GM10248 (cell line): Measurements from ENCODE around the gene KCNMB4.

Experiments used
- CTCF ChIA-PET: fragments of 300-600 bp; sonication (Branson Sonifier 250); formaldehyde crosslinking; extraction: SDS; loops from one replicate; lab custom pipeline; 2021; ENCODE audit warnings: antibody characterized with exemption; lab: Yijun Ruan, JAX
- POLR2A ChIA-PET: fragments of 350-650 bp; sonication (Branson Sonifier 250); formaldehyde crosslinking; extraction: SDS; loops from one replicate; lab custom pipeline; 2020; ENCODE audit warnings: antibody characterized with exemption; lab: Yijun Ruan, JAX
- DNase-seq: peaks from one replicate; pipeline ENCODE4 v3.0.0; 2012; ENCODE audit errors: extremely low spot score
- TF ChIP-seq, protein P1 (sequence below): IDR thresholded peaks from 2 replicates; pipeline ENCODE4 v1.5.1; 2012; ENCODE audit warnings: mild to moderate bottlenecking, low read depth; ENCODE audit errors: extremely low read depth, missing control alignments, control extremely low read depth

The KCNMB4 gene

DNA sequence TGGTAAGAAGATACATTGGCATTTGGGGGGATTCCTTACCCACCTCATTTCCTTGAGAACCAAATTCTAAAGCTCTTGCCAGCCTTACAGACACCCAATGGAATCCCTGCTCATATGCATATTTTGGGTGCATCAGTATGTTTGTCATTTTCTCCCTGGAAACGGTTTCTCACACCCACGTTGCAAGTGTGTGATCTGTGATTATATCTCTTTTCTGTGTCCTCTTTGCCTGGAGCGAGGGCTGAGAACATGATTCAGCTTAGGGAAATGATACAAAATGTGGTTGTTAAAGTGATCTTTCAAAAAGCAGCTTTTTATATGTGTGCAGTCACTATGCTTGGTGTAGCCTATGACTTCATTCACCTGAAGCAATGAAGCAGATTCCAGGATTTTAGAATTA lies 52.0 kb downstream of the KCNMB4 start:
- TF ChIP-seq, protein P1, sequence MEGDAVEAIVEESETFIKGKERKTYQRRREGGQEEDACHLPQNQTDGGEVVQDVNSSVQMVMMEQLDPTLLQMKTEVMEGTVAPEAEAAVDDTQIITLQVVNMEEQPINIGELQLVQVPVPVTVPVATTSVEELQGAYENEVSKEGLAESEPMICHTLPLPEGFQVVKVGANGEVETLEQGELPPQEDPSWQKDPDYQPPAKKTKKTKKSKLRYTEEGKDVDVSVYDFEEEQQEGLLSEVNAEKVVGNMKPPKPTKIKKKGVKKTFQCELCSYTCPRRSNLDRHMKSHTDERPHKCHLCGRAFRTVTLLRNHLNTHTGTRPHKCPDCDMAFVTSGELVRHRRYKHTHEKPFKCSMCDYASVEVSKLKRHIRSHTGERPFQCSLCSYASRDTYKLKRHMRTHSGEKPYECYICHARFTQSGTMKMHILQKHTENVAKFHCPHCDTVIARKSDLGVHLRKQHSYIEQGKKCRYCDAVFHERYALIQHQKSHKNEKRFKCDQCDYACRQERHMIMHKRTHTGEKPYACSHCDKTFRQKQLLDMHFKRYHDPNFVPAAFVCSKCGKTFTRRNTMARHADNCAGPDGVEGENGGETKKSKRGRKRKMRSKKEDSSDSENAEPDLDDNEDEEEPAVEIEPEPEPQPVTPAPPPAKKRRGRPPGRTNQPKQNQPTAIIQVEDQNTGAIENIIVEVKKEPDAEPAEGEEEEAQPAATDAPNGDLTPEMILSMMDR: no peak
- ChIA-PET POLR2A (no interaction called here), CTCF (no interaction called here)
- no peak for DNase-seq

DNA sequence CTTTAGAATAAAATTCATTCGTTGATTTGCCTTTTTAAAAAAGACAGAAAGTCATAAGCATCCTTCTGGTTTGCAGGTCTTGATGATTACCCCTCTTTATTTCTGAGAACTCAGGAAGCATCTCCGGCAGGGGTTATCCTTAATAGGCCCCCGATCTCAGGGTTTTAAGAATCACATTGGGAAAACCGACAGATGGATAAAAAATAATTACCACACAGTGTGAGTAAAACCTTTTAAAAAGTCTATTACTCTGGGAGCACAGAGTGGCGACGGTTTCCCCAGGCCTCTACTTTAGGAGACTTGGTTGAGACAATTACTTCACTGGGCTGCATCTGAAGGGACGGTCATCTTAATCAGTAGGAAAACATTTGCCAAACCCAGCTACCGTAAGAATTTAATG lies 56.5 kb downstream of the KCNMB4 start:
- ChIA-PET POLR2A (no interaction called here), CTCF (no interaction called here)
- TF ChIP-seq, protein P1: no peak
- DNase-seq: no peak

DNA sequence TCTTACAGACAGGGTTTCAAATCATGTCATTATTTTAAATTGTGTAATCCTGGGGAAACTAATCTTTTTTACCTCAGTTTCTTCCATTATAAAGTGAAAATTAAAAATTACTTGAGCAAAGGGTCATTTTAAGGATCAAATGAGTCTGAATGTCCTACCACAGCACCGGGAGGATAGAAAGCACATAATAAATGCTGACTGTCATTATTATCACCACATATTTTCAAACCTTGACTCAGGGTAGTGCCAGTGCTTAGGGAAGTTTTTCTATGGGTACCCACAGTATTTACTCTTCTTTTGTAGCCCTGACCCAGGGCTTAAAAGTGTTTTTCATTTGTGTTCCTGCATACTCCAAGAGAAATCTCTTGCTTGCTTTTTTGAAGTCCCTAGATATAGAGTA lies 60.5 kb downstream of the KCNMB4 start:
- no peak for DNase-seq
- TF ChIP-seq, protein P1: no peak
- ChIA-PET CTCF (interaction anchor here (1.3 kb wide), 1 partner anchor 12 kb away, joined by 3 read pairs; no protein-coding TSS in a partner anchor), POLR2A (no interaction called here)

DNA sequence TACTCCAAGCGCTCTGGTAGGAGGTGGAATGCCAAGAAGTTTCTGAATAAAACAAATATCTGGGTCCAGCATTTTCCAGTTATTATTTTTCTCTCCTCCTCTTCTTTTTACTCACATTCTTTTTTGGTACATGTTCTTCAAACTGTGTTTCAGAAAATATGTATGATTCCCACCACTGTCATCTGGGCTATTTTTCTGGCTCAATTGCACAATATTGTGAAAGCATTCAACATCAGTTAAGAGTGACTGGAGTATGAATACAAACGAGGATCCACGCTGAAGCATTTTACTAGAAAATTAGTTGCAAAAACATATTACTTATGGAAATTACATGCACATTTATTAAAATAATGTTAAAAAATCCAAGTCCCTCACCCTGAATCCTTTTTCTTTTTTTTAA lies 61.5 kb downstream of the KCNMB4 start:
- no peak for DNase-seq
- TF ChIP-seq, protein P1: no peak
- POLR2A ChIA-PET: no interaction called here
- CTCF ChIA-PET: no interaction called here

DNA sequence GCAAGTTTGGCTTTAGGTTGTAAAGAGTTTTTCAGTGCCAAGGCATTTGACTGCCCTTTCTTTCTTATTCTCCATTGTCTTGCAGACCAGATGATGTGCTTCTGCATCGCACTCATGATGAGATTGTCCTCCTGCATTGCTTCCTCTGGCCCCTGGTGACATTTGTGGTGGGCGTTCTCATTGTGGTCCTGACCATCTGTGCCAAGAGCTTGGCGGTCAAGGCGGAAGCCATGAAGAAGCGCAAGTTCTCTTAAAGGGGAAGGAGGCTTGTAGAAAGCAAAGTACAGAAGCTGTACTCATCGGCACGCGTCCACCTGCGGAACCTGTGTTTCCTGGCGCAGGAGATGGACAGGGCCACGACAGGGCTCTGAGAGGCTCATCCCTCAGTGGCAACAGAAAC lies 64.3 kb downstream of the KCNMB4 start:
- DNase-seq: no peak
- ChIA-PET POLR2A (no interaction called here), CTCF (no interaction called here)
- TF ChIP-seq, protein P1: no peak

DNA sequence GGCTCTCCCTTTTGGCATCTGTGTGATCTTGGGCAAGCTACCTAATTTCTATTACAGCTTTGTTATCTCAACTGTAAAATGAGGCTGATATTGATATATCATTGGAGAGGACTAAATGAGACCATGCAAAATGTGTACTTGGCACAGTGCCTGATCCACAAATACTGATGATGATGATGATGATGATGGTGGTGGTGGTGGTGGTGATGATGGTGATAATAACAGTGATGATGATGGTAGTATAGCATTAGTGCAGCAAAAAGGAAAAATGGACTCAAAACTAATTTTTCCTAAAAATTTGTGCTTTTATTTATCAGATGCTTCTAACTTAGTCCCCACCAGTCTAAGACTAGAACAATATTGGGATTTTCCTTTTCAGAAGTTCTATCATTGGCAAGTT lies 70.7 kb downstream of the KCNMB4 start:
- TF ChIP-seq, protein P1: no peak
- POLR2A ChIA-PET: no interaction called here
- CTCF ChIA-PET: no interaction called here

More for the DNA sequence above, 70.7 kb downstream of the KCNMB4 start:
- no peak for DNase-seq
